Measurements from ENCODE around the gene ZGRF1.

- TF ChIP-seq EZH2phosphoT487 (IDR thresholded peaks at IDR 0.05; ENCODE audit: insufficient read depth, low read depth) (no peak), EZH2 (IDR thresholded peaks at IDR 0.05; ENCODE audit: insufficient read depth, poor library complexity, severe bottlenecking) (no peak)
These were observed 133.8 kb downstream of the ZGRF1 start for GRCh38 chr4:112502871-112503270.
